Kidney glomerular epithelial cell (primary cell): ENCODE data around the gene NPAS2.

Source experiments
- DNase-seq: peaks from one replicate; lab custom pipeline; 2025; lab: John Stamatoyannopoulos, UW

Gene NPAS2

GRCh38 chr2:100905132-100905805 is 85.3 kb downstream of the NPAS2 start:
- no peak for DNase-seq

GRCh38 chr2:100906131-100906530 is 86.2 kb downstream of the NPAS2 start:
- DNase-seq = no peak

- DNase-seq = no peak
These were observed 86.7 kb downstream of the NPAS2 start for GRCh38 chr2:100906679-100907078.

- DNase-seq = no peak
These were observed 87.9 kb downstream of the NPAS2 start for GRCh38 chr2:100907832-100908231.

- DNase-seq = peak; percentile 2
These were observed 89.7 kb downstream of the NPAS2 start for GRCh38 chr2:100909534-100910081.

- no peak for DNase-seq
These were observed 90.2 kb downstream of the NPAS2 start for GRCh38 chr2:100910111-100910510.

GRCh38 chr2:100919316-100919715 is 99.4 kb downstream of the NPAS2 start:
- DNase-seq = no peak

- no peak for DNase-seq
These were observed 101.8 kb downstream of the NPAS2 start for GRCh38 chr2:100921685-100922161.

- no peak for DNase-seq
These were observed 103.6 kb downstream of the NPAS2 start for GRCh38 chr2:100923461-100924060.

GRCh38 chr2:100924122-100924519 is 104.2 kb downstream of the NPAS2 start:
- DNase-seq = no peak

GRCh38 chr2:100924520-100925451 is 104.8 kb downstream of the NPAS2 start:
- DNase-seq = no peak

GRCh38 chr2:100928235-100928634 is 108.3 kb downstream of the NPAS2 start:
- no peak for DNase-seq

- DNase-seq = no peak
These were observed 109.2 kb downstream of the NPAS2 start for GRCh38 chr2:100929147-100929546.

GRCh38 chr2:100934504-100935371 is 114.8 kb downstream of the NPAS2 start:
- DNase-seq = no peak

- DNase-seq = no peak
These were observed 115.4 kb downstream of the NPAS2 start for GRCh38 chr2:100935372-100935752.

GRCh38 chr2:100936070-100936741 is 116.3 kb downstream of the NPAS2 start:
- DNase-seq = no peak

- DNase-seq = no peak
These were observed 117.1 kb downstream of the NPAS2 start for GRCh38 chr2:100936972-100937542.

GRCh38 chr2:100938031-100939026 is 118.4 kb downstream of the NPAS2 start:
- DNase-seq = no peak

- DNase-seq = no peak
These were observed 119.5 kb downstream of the NPAS2 start for GRCh38 chr2:100939445-100939844.
